ENCODE data around the gene VSIG2. TPM values are rescaled to one million over a fixed set of nuclear protein-coding genes. Genes with fewer than 3 reads are reported as not detected.

The VSIG2 gene
- total RNA-seq, 3 donors from 2014 or later (not counting 1 experiment from before 2014, with no cell fraction given) = not detected

- Histone ChIP-seq H3K36me3 (ENCODE audit: control insufficient read depth, insufficient read depth, low read length) (peaks cover 19% of the 10 kb centered on the region), H3K9me3 (ENCODE audit: control insufficient read depth, insufficient read depth, low read length) (no peaks in the 10 kb centered on the region), H3K27me3 (ENCODE audit: control insufficient read depth, insufficient read depth, low read length) (peaks cover 10% of the 10 kb centered on the region), H3K4me1 (ENCODE audit: control insufficient read depth, insufficient read depth, low read length) (peaks cover 20% of the 10 kb centered on the region), H3K27ac (ENCODE audit: low read length) (no peak overlapping the region), H3K4me3 (ENCODE audit: low read length) (no peak overlapping the region)
- Mint-ChIP-seq H3K4me3 (no peak overlapping the region), H3K36me3 (no peaks in the 10 kb centered on the region), H3K9me3 (no peaks in the 10 kb centered on the region), H3K27me3 (ENCODE audit: low read depth in 2 of 2) (peaks cover 1 to 10% of the 10 kb centered on the region in 2 donors), H3K27ac (no peak overlapping the region), H3K4me1 (peaks cover 5 to 6% of the 10 kb centered on the region in 2 donors)
- DNase-seq (no peak), ATAC-seq (no peak)
- TF ChIP-seq CTCF (IDR thresholded peaks at IDR 0.05) = no peak
- intact Hi-C loops (cut with micrococcal nuclease) = loop anchor here (10.0 kb wide), 1 partner anchor 69 kb away; no protein-coding TSS in a partner anchor
- 95% methylated on average over 2 of the region's 2 CpGs for WGBS (ENCODE audit: insufficient coverage)
Measured at GRCh38 chr11:124766156-124766555, 14.1 kb upstream of the VSIG2 start.

- peak; percentile 86 for TF ChIP-seq CTCF (IDR thresholded peaks at IDR 0.05)
- H3K4me3 Mint-ChIP-seq = peak overlapping the region; percentile 97
- Histone ChIP-seq H3K27me3 (ENCODE audit: control insufficient read depth, insufficient read depth, low read length) (peaks cover 37% of the 10 kb centered on the region), H3K27ac (ENCODE audit: low read length) (no peak overlapping the region), H3K4me1 (ENCODE audit: control insufficient read depth, insufficient read depth, low read length) (peaks cover 47% of the 10 kb centered on the region), H3K4me3 (ENCODE audit: low read length) (peak overlapping the region; percentile 41), H3K36me3 (ENCODE audit: control insufficient read depth, insufficient read depth, low read length) (peaks cover 11% of the 10 kb centered on the region), H3K9me3 (ENCODE audit: control insufficient read depth, insufficient read depth, low read length) (no peaks in the 10 kb centered on the region)
- no peak overlapping the region for H3K27ac Mint-ChIP-seq
- H3K36me3 Mint-ChIP-seq = no peaks in the 10 kb centered on the region
- H3K4me1 Mint-ChIP-seq = peaks cover 17 to 27% of the 10 kb centered on the region in 2 donors
- peaks cover 23 to 26% of the 10 kb centered on the region in 2 donors for H3K27me3 Mint-ChIP-seq (ENCODE audit: low read depth in 2 of 2)
- intact Hi-C loops (cut with micrococcal nuclease) = loop anchor here (1.0 to 10.0 kb wide), 3 partner anchors 35 to 94 kb away; no protein-coding TSS in a partner anchor
- ATAC-seq (peak; percentile 61 to 65 (median 64)), DNase-seq (peak; percentile 77 to 88)
- no peaks in the 10 kb centered on the region for H3K9me3 Mint-ChIP-seq
- WGBS (ENCODE audit: insufficient coverage) = 10% methylated on average over 21 of the region's 21 CpGs
Measured at GRCh38 chr11:124763156-124763947, 11.3 kb upstream of the VSIG2 start.

- no peaks in the 10 kb centered on the region for H3K36me3 Mint-ChIP-seq
- H3K27me3 Mint-ChIP-seq (ENCODE audit: low read depth in 2 of 2) = peaks cover 26 to 33% of the 10 kb centered on the region in 2 donors
- Histone ChIP-seq H3K4me3 (ENCODE audit: low read length) (peak overlapping the region; percentile 41), H3K27ac (ENCODE audit: low read length) (no peak overlapping the region), H3K4me1 (ENCODE audit: control insufficient read depth, insufficient read depth, low read length) (peaks cover 51% of the 10 kb centered on the region), H3K9me3 (ENCODE audit: control insufficient read depth, insufficient read depth, low read length) (no peaks in the 10 kb centered on the region), H3K27me3 (ENCODE audit: control insufficient read depth, insufficient read depth, low read length) (peaks cover 42% of the 10 kb centered on the region), H3K36me3 (ENCODE audit: control insufficient read depth, insufficient read depth, low read length) (peaks cover 8% of the 10 kb centered on the region)
- no peaks in the 10 kb centered on the region for H3K9me3 Mint-ChIP-seq
- DNase-seq = no peak
- intact Hi-C loops (cut with micrococcal nuclease) = loop anchor here (1.0 to 10.0 kb wide), 3 partner anchors 36 to 93 kb away; no protein-coding TSS in a partner anchor
- no peak overlapping the region for H3K27ac Mint-ChIP-seq
- no peak for TF ChIP-seq CTCF (IDR thresholded peaks at IDR 0.05)
- peaks cover 20 to 30% of the 10 kb centered on the region in 2 donors for H3K4me1 Mint-ChIP-seq
- peak; percentile 19 to 33 (median 22) for ATAC-seq
- under 1% methylated on average over 45 of the region's 45 CpGs for WGBS (ENCODE audit: insufficient coverage)
- H3K4me3 Mint-ChIP-seq = peak overlapping the region; percentile 97
Measured at GRCh38 chr11:124762624-124763155, 10.6 kb upstream of the VSIG2 start.

Measured in natural killer cell (primary cell).